Stimulated activated CD8-positive, alpha-beta memory T cell treated with anti-CD3 and anti-CD28 coated beads, Interleukin-4, amount 100 ng/mL, for 1 hour (primary cell): ENCODE results near the gene GNB2.
A peak's percentile ranks its signal among the peaks of the same experiment; 100 is the strongest.

Experiments used
- DNase-seq, 2 donors: peaks; one replicate each; pipeline ENCODE4 v3.0.0-alpha.2; 2020; ENCODE audit warnings: low read depth in 2 of 2, low spot score in 1 of 2

GNB2 gene

GRCh38 chr7:100673302-100673941 lies at the start of gene GNB2:
Gene GNB2 (plus strand): TSS chr7:100673740. CDS start chr7:100676266, 2,526 bp downstream.
- peak; percentile 94 to 95 for DNase-seq

DNA sequence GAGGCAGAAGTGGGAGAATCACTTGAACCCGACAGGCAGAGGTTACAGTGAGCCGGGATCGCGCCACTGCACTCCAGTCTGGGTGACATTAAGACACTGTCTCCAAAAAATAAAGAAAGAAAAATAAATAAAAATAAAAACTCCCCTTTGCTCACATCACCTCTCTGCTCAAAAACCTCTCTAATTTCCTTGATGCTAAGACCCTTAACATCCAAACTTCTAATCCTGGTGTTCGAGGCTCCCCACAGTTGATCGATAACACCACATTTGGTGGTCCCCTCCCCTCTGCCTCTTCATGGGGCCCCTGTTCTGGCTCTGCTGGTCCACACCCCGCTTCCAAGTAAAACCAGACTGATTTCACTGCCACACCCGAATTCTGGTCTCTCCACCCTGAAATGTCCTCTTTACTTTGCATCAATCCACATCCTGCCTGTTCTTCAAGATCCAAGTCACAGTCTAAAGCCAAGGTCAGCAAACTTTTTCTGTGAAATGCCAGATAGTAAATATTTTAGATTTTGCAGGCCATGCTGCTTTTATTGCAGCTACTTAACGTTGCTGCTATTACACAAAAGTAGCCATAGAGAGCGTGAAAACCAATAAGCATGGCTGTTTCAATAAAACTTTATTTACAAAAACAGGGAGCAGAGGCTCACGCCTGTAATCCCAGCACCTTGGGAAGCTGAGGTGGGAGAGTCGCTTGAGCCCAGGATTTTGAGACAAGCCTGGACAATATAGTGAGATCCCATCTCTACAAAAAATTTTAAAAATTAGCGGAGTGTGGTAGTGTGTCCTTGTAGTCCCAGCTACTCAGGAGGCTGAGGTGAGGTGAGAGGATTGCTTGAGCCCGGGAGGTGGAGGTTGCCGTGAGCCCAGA lies 49.4 kb upstream of the GNB2 start:
- no peak for DNase-seq

GRCh38 chr7:100626055-100626454 lies 47.5 kb upstream of the GNB2 start:
- DNase-seq, result no peak

DNA sequence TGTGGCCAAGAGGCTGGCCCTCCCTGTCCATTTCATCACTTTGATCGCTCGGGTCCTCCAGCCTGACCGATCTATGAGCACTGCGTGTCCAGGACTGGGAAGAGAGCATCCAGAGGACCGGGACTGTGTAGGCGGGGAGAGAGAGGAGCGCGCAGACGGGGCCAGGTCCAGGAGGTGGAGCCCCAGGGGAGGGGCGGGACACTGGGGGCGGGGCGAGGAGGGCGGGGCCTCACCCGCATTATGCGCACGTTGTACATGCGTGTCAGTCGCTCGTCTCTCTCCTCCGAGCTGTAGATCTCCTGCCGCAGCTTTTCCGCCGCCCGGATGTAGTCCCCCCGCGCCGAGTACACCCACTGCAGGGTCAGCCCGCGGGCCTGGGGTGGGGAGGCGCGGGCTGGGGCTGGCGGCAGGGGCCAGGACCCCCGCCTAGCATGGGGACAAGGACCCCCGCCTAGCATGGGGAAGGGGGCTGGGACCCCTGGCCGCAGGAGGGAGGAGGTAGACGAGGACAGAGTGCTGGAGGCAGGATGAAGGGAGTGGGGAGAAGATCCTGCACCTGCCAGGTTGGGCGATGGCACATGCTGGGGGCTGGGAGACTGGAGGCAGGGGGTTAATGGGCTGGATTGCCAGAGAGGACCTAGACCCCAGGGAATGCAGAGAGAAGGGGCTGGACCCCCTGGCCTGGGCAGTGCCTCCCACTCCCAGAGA lies 46.9 kb upstream of the GNB2 start:
- DNase-seq, result peak; percentile 73 to 80

- DNase-seq, result no peak
Measured at GRCh38 chr7:100627238-100627549, 46.3 kb upstream of the GNB2 start.

GRCh38 chr7:100629117-100629716 lies 44.3 kb upstream of the GNB2 start:
- no peak for DNase-seq

- no peak for DNase-seq
Measured at GRCh38 chr7:100630066-100630465, 43.5 kb upstream of the GNB2 start.

DNA sequence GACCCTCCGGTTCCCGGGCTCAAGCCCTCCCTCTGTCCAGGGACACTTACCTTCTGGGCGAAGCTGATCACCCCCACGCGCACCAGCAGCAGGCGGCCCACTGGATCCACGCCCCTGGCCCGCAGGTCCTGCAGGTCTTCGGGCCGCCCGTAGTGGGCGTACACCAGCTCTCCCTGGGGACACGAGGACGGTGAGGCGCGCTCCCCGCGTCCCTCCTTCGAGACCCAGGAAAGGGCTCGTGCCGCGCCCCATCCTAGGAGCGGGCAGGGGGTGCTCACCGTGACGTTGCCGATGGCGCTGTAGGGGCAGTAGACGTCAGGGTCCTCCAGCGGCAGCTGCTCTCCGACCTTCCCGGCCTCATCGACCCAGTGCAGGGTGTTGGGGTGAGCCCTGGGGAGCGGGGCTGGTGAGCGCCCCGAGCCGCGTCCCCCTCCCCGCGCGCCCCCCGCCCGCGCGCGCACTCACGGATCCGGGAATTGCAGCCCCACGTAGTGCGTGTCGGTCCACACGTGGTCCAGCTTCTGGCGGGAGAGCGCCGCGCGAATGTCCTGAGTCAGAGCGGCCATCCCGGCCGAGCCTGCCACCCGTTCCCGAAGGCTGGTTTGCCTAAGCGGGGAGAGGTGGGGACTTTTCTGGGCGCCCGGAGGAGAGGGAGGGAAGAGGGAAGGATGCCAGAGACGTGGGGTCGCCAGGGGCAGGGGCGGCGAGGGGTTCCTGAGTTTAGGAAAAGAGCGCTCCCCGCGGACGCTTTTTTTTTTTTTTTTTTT lies 40.4 kb upstream of the GNB2 start:
- DNase-seq, result no peak

DNA sequence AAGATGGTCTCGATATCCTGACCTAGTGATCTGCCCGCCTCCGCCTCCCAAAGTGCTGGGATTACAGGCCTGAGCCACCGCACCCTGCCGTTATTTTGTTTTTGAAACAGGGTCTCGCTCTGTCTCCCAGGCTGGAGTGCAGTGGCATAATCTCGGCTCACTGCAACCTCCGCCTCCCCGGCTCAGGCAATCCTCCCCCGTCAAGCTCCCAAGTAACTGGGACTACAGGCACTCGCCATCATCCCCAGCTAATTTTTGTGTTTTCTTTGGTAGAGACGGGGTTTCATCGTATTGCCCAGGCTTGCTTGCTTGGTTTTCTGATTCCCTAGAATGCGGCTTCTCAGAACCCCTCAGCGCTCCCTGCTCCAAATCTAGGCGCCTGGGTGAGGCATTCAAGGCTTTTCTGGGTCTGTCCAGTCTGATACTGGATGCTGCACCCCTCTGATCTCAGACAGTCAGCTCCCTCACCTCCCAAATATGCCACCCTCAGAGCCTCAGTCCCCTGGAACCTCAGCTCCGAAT lies 33.5 kb upstream of the GNB2 start:
- DNase-seq, result no peak

DNA sequence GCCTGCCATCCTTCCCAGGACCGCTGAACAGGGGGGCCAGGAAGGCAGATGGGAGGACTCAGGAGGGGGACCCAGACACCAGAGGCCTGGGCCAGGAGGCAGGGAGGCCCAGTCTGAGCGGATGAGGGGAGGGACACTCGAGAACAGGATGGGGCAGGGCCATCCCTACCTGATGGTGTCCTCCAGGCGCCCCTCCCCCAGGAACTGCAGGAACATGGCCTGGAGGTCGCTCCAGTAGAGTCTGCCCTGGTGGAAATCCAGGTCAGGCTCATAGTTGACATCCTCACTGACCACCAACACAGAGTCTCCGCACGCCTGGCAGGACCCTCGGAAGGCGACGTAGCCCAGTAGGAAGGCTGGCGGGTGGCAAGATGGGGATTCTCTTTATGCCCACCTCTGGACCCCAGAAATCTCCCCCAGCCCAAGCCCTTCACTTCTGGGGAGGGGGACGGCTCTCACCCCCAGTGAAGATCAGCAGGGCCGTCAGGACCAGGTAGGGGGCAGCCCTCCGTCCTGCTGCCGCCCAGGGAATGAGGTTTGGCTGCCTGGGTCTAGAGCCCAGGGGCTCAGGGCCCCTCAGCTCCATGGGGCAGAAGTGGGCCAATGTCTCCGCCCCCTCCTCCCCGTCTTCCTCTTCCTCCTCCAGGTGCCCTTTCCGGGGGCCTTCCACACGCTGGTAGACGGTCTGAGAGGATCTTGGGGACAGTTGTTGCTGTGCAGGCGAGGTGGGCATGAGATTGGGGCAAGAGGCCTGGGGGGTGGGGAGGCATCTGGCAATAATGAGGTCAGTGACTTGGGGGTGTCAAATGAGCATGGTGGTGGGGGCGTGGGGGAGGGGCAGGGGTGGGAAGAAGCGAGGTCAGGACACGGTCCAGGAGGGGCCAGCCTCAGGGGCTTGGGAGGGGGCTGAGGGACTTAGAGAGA lies 32.8 kb upstream of the GNB2 start:
- DNase-seq, result no peak

GRCh38 chr7:100641463-100641859 lies 32.1 kb upstream of the GNB2 start, which contains the start of gene TFR2:
Gene TFR2 (minus strand): TSS chr7:100641552. CDS start chr7:100641509, 43 bp downstream.
- no peak for DNase-seq

- no peak for DNase-seq
Measured at GRCh38 chr7:100641860-100642533, 31.5 kb upstream of the GNB2 start.

GRCh38 chr7:100642534-100642907 lies 31.0 kb upstream of the GNB2 start:
- no peak for DNase-seq

- no peak for DNase-seq
Measured at GRCh38 chr7:100649826-100650565, 23.5 kb upstream of the GNB2 start.

- DNase-seq, result no peak
Measured at GRCh38 chr7:100654908-100655831, 18.4 kb upstream of the GNB2 start.

DNA sequence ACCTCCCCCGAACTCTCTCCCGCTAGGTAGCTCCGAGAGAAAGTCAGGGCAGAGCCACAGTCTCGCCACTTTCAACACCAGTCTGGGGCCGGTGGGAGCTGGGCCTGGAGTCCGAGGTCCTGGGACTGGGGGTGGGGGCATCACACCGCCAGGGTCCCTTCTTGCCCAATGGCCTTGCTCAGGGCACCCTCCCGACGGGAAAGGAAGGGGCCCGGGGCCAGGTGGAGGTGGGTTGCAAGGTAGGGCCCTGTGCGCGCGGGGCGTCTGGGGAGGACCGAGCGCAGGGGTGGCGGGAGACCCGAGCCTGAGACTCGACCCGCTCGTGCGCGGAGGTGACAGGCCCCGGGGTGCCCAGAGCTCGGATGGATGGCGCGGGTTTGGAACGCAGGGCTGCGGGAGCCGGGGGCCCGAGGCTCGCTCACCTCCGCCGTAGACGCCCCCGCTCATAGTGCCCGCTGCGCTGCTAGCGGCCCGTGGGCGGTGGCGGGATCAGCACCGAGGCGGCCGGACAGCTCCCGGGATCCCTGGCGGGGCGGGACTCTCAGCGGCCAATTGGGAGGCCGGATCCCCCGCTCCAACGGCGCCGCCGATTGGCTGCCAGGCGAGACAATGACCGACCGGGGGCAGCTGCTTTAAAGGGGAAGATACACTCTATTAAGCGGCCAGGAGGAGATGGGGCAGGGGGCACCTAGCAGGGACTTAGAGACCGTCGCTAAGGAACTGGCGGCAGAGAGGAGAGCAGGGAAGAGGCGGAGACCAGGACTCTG lies 17.4 kb upstream of the GNB2 start, which contains the start of gene ACTL6B:
Gene ACTL6B, minus strand, starts transcription at position 541 of the 767 bp plus-strand sequence. Its CDS starts 94 bp downstream, at position 447.
- DNase-seq, result no peak
